OCI-LY1 (cell line): ENCODE data around the gene SLC16A3.

Source experiments
- H2AFZ ChIP-seq: fragments of 200-600 bp; sonication (generic), shearing (Covaris generic); 2 replicates; pipeline ENCODE4 v1.6.0; 2014; ENCODE audit warnings: antibody characterized with exemption, mild to moderate bottlenecking, low read length
- H3F3A ChIP-seq: fragments of 200-600 bp; sonication (generic), shearing (Covaris generic); 2 replicates; pipeline ENCODE4 v1.6.0; 2014; ENCODE audit warnings: mild to moderate bottlenecking, antibody characterized with exemption, low read length, moderate library complexity; ENCODE audit not compliant: insufficient read depth
- H3K27ac ChIP-seq: fragments of 200-600 bp; sonication (generic); 2 replicates; pipeline ENCODE4 v1.5.1; 2014; ENCODE audit warnings: low read length, mixed run types, mild to moderate bottlenecking, low read depth; ENCODE audit not compliant: poor library complexity, severe bottlenecking
- H3K27me3 ChIP-seq: fragments of 200-600 bp; sonication (generic); 2 replicates; pipeline ENCODE4 v1.6.0; 2014; ENCODE audit warnings: antibody characterized with exemption, mild to moderate bottlenecking, low read length, moderate library complexity; ENCODE audit not compliant: insufficient read depth
- H3K36me3 ChIP-seq: fragments of 200-600 bp; sonication (generic); 2 replicates; pipeline ENCODE4 v1.6.1; 2014; ENCODE audit warnings: mild to moderate bottlenecking, antibody characterized with exemption, low read length, moderate library complexity, mixed read lengths; ENCODE audit not compliant: insufficient read depth
- H3K4me1 ChIP-seq: fragments of 200-600 bp; sonication (generic); 2 replicates; pipeline ENCODE4 v1.5.1; 2014; ENCODE audit warnings: mild to moderate bottlenecking, low read length, moderate library complexity; ENCODE audit not compliant: insufficient read depth, severe bottlenecking
- H3K4me2 ChIP-seq: fragments of 200-600 bp; sonication (generic), shearing (Covaris generic); 2 replicates; pipeline ENCODE4 v1.6.1; 2014; ENCODE audit warnings: low read length
- H3K4me3 ChIP-seq: fragments of 200-600 bp; sonication (generic); 2 replicates; pipeline ENCODE4 v1.5.1; 2014; ENCODE audit warnings: low read length, low read depth, mild to moderate bottlenecking, mixed read lengths; ENCODE audit not compliant: poor library complexity, severe bottlenecking
- H3K79me2 ChIP-seq: fragments of 200-600 bp; shearing (Covaris generic); 2 replicates; pipeline ENCODE4 v1.6.1; 2016; ENCODE audit warnings: mixed run types, low read length, mixed read lengths; ENCODE audit not compliant: insufficient read depth
- H3K9ac ChIP-seq: fragments of 200-600 bp; sonication (generic), shearing (Covaris generic); 2 replicates; pipeline ENCODE4 v1.6.1; 2014; ENCODE audit warnings: mild to moderate bottlenecking, low read length, mixed read lengths
- H3K9me2 ChIP-seq: fragments of 200-600 bp; sonication (generic), shearing (Covaris generic); 2 replicates; pipeline ENCODE4 v1.6.1; 2014; ENCODE audit warnings: low read depth, mild to moderate bottlenecking, low read length, mixed read lengths
- H3K9me3 ChIP-seq: fragments of 200-600 bp; shearing (Covaris generic); 2 replicates; pipeline ENCODE4 v1.6.1; 2014; ENCODE audit warnings: low read length, mixed read lengths
- H4K20me1 ChIP-seq: fragments of 200-600 bp; sonication (generic), shearing (Covaris generic); 2 replicates; pipeline ENCODE4 v1.6.0; 2016; ENCODE audit warnings: mild to moderate bottlenecking, low read length; ENCODE audit not compliant: insufficient read depth
- EZH2 ChIP-seq: fragments of 200-600 bp; sonication (generic), shearing (Covaris generic); IDR thresholded peaks from 2 replicates; pipeline ENCODE4 v1.8.0; 2017; ENCODE audit warnings: borderline replicate concordance, mixed run types, mild to moderate bottlenecking, antibody characterized with exemption, low read length, moderate library complexity, mixed read lengths
- TF ChIP-seq, protein P1 (sequence below): fragments of 200-600 bp; sonication (generic), shearing (Covaris generic); IDR thresholded peaks from 2 replicates; pipeline ENCODE4 v1.5.1; 2017; ENCODE audit warnings: mild to moderate bottlenecking, antibody characterized with exemption, low read length, moderate library complexity, mixed read lengths

Gene SLC16A3

GRCh38 chr17:82281502-82282238 lies 52.8 kb downstream of the SLC16A3 start:
- Histone ChIP-seq H3K4me1 (peaks cover 15% of the 10 kb centered on the region), H3F3A (no peaks in the 10 kb centered on the region), H3K9me2 (no peaks in the 10 kb centered on the region), H2AFZ (no peak overlapping the region), H3K27ac (no peak overlapping the region), H3K27me3 (no peaks in the 10 kb centered on the region; the same call in 1 of the 2 replicates), H4K20me1 (no peaks in the 10 kb centered on the region), H3K4me3 (no peak overlapping the region), H3K4me2 (no peak overlapping the region), H3K79me2 (no peaks in the 10 kb centered on the region), H3K9ac (no peak overlapping the region), H3K9me3 (no peaks in the 10 kb centered on the region), H3K36me3 (no peaks in the 10 kb centered on the region)
- TF ChIP-seq, protein P1, sequence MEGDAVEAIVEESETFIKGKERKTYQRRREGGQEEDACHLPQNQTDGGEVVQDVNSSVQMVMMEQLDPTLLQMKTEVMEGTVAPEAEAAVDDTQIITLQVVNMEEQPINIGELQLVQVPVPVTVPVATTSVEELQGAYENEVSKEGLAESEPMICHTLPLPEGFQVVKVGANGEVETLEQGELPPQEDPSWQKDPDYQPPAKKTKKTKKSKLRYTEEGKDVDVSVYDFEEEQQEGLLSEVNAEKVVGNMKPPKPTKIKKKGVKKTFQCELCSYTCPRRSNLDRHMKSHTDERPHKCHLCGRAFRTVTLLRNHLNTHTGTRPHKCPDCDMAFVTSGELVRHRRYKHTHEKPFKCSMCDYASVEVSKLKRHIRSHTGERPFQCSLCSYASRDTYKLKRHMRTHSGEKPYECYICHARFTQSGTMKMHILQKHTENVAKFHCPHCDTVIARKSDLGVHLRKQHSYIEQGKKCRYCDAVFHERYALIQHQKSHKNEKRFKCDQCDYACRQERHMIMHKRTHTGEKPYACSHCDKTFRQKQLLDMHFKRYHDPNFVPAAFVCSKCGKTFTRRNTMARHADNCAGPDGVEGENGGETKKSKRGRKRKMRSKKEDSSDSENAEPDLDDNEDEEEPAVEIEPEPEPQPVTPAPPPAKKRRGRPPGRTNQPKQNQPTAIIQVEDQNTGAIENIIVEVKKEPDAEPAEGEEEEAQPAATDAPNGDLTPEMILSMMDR, result no peak
- no peak for TF ChIP-seq EZH2

GRCh38 chr17:82282239-82283207 lies 53.7 kb downstream of the SLC16A3 start:
- no peak overlapping the region for H3K9ac ChIP-seq
- H2AFZ ChIP-seq, result no peak overlapping the region

GRCh38 chr17:82283208-82283749 lies 54.4 kb downstream of the SLC16A3 start:
- H3K9ac ChIP-seq, result no peak overlapping the region
- peaks cover 10% of the 10 kb centered on the region for H3K9me3 ChIP-seq
- H3K36me3 ChIP-seq, result no peaks in the 10 kb centered on the region; the same call in 1 of the 2 replicates
- H3K27ac ChIP-seq, result no peak overlapping the region
- H3K27me3 ChIP-seq, result peaks cover 13% of the 10 kb centered on the region; the same call in 1 of the 2 replicates
- no peaks in the 10 kb centered on the region for H3K79me2 ChIP-seq
- no peak overlapping the region for H3K4me3 ChIP-seq
- H3K9me2 ChIP-seq, result no peaks in the 10 kb centered on the region
- TF ChIP-seq EZH2, result no peak
- TF ChIP-seq, protein P1, result no peak
- H4K20me1 ChIP-seq, result no peaks in the 10 kb centered on the region
- H2AFZ ChIP-seq, result no peak overlapping the region
- no peaks in the 10 kb centered on the region for H3F3A ChIP-seq
- peaks cover 15% of the 10 kb centered on the region for H3K4me1 ChIP-seq
- H3K4me2 ChIP-seq, result no peak overlapping the region

More at GRCh38 chr17:82282239-82283207, 53.7 kb downstream of the SLC16A3 start:
- Histone ChIP-seq H3K79me2 (no peaks in the 10 kb centered on the region), H4K20me1 (no peaks in the 10 kb centered on the region), H3K27ac (no peak overlapping the region), H3F3A (no peaks in the 10 kb centered on the region), H3K4me2 (no peak overlapping the region), H3K9me2 (no peaks in the 10 kb centered on the region), H3K9me3 (peaks cover 8% of the 10 kb centered on the region), H3K36me3 (no peaks in the 10 kb centered on the region; the same call in 1 of the 2 replicates), H3K4me1 (peaks cover 15% of the 10 kb centered on the region), H3K4me3 (no peak overlapping the region), H3K27me3 (peaks cover 8% of the 10 kb centered on the region)
- TF ChIP-seq EZH2, result no peak
- TF ChIP-seq, protein P1, result no peak
